HUES48 (cell line): Measurements from ENCODE around the gene ULBP1.
"Not testable (repeated sequence)": the region's sequence is repeated elsewhere in the genome, so short reads cannot be mapped to it uniquely, and the experiment has no call there.

Experiments used
- H3K27ac ChIP-seq: one replicate; pipeline ENCODE4 v1.7.0; 2013; ENCODE audit warnings: low read depth, low read length, inconsistent platforms
- H3K27me3 ChIP-seq: 2 replicates; pipeline ENCODE4 v1.6.1; 2013; ENCODE audit warnings: mild to moderate bottlenecking, low read length; ENCODE audit not compliant: control insufficient read depth, insufficient read depth
- H3K36me3 ChIP-seq: 2 replicates; pipeline ENCODE4 v1.6.1; 2013; ENCODE audit warnings: low read length; ENCODE audit not compliant: control insufficient read depth, insufficient read depth
- H3K4me1 ChIP-seq: 2 replicates; pipeline ENCODE4 v1.6.1; 2013; ENCODE audit warnings: mild to moderate bottlenecking, low read length; ENCODE audit not compliant: control insufficient read depth, insufficient read depth
- H3K4me3 ChIP-seq: 2 replicates; pipeline ENCODE4 v1.5.1; 2013; ENCODE audit warnings: mild to moderate bottlenecking, low read depth, low read length
- H3K9ac ChIP-seq: 2 replicates; pipeline ENCODE4 v1.6.1; 2013; ENCODE audit warnings: mild to moderate bottlenecking, low read depth, low read length, moderate library complexity
- H3K9me3 ChIP-seq: 2 replicates; pipeline ENCODE4 v1.6.1; 2013; ENCODE audit warnings: low read length; ENCODE audit not compliant: control insufficient read depth, insufficient read depth

ULBP1 gene, protein sequence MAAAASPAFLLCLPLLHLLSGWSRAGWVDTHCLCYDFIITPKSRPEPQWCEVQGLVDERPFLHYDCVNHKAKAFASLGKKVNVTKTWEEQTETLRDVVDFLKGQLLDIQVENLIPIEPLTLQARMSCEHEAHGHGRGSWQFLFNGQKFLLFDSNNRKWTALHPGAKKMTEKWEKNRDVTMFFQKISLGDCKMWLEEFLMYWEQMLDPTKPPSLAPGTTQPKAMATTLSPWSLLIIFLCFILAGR

DNA sequence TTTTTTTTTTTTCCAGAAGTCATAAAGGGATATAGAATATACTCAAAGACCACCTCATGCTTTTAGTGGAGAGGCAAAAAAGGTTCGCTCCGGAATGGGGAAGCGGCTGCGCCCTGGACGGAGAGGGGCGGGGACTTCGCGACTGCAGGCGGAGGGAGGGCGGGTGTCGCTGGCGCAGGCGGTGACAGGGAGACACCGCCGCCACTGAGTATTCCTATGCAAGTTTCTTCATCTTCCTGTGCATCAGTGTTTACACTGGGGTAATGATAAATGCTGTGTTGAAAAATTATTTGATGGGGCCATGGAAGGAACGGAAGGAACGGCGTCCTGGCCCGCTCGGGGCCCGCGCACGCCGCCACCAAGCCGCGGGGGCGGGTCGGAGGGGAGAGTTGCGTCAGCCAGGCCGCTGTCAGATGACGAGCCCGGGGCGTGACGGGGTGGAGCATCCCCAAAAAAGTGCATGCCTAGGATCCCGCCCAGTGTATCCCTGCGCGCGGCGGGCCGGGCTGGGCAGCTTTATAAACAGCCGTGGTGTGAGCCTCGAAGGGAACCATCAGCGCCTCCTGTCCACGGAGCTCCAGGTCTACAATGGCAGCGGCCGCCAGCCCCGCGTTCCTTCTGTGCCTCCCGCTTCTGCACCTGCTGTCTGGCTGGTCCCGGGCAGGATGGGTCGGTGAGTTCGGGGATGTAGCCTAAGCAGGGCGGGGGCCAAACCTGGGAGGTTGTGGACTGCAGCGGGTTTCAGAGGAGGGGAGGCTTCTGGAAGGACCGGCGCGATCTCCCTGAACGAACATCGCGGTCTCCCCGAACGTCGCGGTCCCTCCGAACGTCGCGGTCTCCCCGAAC lies at the start of gene ULBP1:
Gene ULBP1, plus strand, starts transcription at position 482 of the 846 bp plus-strand sequence. Its CDS starts 107 bp downstream, at position 589.
- Histone ChIP-seq H3K36me3 (no peaks in the 10 kb centered on the region), H3K9me3 (no peaks in the 10 kb centered on the region), H3K4me1 (peaks cover 13% of the 10 kb centered on the region; the same call in 1 of the 2 replicates), H3K27me3 (peaks cover 100% of the 10 kb centered on the region), H3K9ac (peak within 1 kb of the TSS; percentile 76), H3K27ac (no peak within 1 kb of the TSS), H3K4me3 (peak within 1 kb of the TSS; percentile 78)

DNA sequence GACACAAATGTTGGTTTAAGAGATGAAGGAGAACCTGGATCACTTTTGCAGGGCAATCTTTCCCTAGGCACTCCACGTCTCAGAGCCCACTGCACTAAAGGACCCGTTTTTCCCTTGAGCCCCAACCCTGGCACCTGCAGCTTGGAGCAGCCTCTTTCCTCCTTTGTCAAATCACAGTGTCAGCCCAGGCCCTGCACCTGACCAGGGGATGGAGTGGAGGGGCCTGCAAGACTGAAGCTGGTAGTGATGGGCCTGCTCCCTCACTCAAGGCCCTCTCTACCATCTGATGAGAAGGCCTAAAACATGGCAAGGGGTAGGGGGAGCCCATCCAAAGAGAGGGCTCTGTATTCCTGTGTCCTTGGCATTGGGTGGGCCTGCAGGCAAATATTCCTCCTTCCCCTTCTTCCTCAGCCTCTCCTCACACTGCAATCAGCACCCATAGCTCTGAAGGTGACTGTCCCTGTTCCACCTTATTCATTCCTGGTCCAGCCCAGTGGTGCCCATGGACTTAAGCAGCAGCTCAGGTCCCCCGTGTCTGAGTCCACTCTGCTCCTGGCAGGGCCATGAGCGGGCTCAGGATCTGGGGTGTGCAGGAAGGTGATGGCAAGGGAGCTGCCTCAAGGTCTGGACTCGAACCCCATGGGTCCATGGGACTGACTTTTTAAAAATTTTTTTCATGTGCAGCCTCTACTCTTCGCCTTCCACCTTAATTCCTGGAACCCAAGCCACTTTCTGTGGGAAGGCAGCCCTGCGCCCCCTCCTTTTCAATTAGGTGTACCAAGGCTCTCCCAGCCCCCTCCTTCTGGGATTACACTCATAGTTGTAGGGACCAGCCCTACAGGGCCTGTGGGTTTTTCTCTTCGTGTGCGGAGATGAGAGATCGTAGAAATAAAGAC lies 47.5 kb upstream of the ULBP1 start:
- no peaks in the 10 kb centered on the region for H3K4me1 ChIP-seq
- no peak overlapping the region for H3K4me3 ChIP-seq
- no peaks in the 10 kb centered on the region for H3K36me3 ChIP-seq
- H3K27me3 ChIP-seq: peaks cover 30% of the 10 kb centered on the region
- no peak overlapping the region for H3K9ac ChIP-seq
- H3K9me3 ChIP-seq: no peaks in the 10 kb centered on the region
- H3K27ac ChIP-seq: no peak overlapping the region

DNA sequence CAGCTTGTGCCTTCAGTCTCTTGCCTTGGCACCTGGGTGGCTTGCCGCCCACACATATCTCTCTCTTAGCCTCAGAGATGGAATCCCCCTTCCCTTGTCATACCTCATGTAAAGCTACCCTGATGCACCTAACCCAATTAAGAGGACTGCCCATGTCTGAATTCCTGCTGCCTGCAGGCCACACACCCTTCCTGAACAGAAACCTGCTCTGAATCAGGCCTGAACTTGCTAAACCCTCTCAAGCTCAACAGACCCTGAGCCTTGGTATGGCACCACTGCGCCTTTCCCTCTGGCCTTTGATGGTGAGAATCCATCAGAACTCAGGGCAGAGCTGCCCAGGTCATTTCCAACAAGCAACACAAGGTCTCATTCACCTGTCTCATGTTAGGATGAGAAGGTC lies 46.1 kb upstream of the ULBP1 start:
- Histone ChIP-seq H3K27ac (no peak overlapping the region), H3K9me3 (no peaks in the 10 kb centered on the region), H3K4me3 (no peak overlapping the region), H3K9ac (no peak overlapping the region), H3K4me1 (no peaks in the 10 kb centered on the region), H3K36me3 (no peaks in the 10 kb centered on the region), H3K27me3 (peaks cover 45% of the 10 kb centered on the region)

DNA sequence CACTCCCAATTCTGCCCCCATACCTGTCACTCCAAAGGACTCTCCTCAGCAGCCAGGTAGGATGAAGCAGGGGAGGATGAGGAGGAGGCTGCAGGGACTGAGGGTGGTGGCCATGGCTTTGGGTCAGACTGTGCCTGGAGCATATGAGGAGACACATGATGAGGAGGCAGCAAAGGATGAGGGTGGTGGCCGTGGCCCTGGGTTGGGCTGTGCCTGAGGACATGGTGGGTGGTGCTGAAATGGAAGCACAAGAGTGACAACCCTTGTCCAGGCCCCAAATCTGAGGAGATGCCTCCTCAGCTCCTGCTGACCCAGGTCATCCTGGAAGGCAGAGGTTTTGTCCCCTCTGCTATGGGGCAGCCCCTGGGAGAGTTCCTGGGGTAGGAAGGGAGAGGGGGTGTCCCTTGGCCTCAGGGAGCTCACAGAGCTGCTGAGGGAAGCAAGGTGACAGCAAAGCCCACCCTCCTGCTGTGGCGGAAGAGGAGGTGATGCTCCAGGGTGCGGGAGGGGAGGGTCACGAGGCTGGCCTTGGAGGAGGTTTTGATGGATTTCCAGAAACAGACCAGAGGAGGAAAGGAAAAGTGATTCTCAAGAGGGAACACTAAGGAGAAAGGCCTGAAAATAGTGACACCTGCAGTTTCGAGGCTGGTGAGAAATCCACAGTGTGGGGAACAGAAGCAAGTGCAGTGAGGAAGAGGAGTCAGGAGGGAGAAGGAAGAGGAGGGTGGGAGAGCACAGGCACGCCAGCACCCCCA lies 45.4 kb upstream of the ULBP1 start:
- no peak overlapping the region for H3K27ac ChIP-seq
- H3K36me3 ChIP-seq: no peaks in the 10 kb centered on the region
- H3K4me1 ChIP-seq: no peaks in the 10 kb centered on the region
- no peak overlapping the region for H3K9ac ChIP-seq
- no peaks in the 10 kb centered on the region for H3K9me3 ChIP-seq
- no peak overlapping the region for H3K4me3 ChIP-seq
- peaks cover 51% of the 10 kb centered on the region for H3K27me3 ChIP-seq

DNA sequence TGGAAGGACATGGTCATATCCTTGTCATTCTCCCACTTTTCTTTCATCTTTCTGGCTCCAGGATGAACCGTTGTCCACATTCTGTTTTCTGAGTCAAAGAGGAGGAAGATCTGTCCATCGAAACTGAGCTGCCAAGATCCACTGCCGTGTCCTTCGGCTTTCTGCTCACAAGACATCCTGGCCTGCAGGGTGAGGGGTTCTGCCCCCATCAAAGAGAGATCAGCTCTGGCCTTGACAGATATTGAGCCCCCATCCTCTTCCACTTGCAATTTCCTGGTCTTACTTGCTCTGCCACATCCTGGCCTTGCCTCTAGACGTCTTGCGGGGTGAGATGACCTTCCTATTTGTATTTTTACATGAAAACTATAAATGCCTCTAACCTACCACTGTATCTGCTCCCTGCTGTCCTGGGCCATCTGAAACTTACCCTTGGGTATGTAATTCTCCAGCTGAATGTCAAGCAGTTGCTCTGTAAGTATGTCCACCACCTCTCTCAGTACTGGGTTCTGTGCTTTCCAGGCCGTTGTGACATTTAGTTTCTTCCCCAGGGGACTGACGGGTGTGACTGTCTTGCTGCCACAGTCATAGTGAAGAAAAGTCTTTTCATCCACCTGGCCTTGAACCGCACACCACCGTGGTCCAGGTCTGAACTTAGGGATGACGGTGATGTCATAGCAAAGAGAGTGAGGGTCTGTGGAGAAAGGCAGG lies 44.5 kb upstream of the ULBP1 start:
- peaks cover 57% of the 10 kb centered on the region for H3K27me3 ChIP-seq
- H3K4me1 ChIP-seq, H3K27ac ChIP-seq, H3K9me3 ChIP-seq, H3K36me3 ChIP-seq, H3K4me3 ChIP-seq, H3K9ac ChIP-seq: not testable (repeated sequence)

DNA sequence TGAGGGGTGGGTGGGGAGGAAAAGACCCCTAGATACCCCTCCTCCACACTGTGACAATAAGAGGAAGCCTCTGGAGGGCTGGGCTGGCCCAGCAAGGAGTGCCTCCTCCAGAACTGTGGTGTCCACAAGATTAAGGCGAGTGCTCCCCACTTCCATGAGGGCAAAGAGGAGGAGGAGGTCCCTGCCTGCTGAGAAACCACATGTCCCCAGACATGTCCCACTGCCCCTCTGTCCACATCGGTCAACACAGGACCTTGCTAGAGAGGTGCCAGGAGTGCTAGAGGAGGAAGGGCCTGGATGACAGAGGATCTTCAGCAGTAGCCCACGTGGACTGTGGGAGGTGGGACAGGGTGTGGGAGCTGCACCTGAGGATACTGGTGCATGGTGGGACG lies 43.9 kb upstream of the ULBP1 start:
- no peaks in the 10 kb centered on the region for H3K36me3 ChIP-seq
- H3K27ac ChIP-seq: no peak overlapping the region
- no peak overlapping the region for H3K4me3 ChIP-seq
- peaks cover 63% of the 10 kb centered on the region for H3K27me3 ChIP-seq
- H3K4me1 ChIP-seq: no peaks in the 10 kb centered on the region
- no peaks in the 10 kb centered on the region for H3K9me3 ChIP-seq
- no peak overlapping the region for H3K9ac ChIP-seq

DNA sequence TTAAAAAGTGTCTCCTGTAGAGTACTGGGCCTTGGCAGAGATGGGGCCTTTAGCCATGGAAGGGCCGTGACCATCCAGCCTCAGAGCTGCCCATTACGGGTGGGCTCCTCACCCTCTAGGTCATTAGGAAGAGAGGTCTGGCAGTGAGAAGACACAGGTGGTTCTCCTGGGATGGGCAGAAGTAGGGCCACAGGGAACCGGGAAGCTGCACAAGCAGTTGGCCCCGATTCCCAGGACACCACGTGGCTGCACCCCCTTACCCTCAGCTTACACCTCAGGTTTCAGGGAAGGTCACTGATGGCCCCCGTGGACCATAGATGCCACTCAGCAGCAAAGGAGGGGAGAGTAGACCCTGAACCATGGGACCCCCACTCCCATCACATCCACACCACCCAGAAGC lies 42.4 kb upstream of the ULBP1 start:
- H3K27me3 ChIP-seq: peaks cover 78% of the 10 kb centered on the region

DNA sequence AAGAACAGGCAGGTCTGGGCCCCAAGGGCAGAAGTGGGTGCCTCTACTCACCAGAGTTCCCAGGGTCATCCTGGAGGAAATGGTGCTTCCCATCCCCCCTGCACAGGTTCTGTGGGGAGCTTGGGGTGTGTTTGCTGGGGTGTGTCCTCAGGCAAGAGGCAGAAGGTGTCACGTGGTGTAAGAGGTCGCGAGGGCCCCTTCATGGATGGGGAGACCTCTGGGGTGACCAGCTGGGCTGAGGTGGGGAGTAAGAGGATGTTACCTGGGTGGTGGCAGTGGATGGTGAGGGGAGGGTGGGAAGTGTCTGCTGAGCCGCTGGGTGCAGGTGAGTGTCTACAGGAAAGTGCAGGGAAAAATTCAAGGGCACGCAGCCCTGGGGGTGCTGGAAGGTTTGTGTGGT lies 41.7 kb upstream of the ULBP1 start:
- Histone ChIP-seq H3K4me3 (peak overlapping the region; percentile 67), H3K27me3 (peaks cover 84% of the 10 kb centered on the region)
- not testable (repeated sequence) for H3K9ac ChIP-seq, H3K9me3 ChIP-seq, H3K27ac ChIP-seq, H3K36me3 ChIP-seq, H3K4me1 ChIP-seq

More for the DNA sequence above, 42.4 kb upstream of the ULBP1 start:
- no peaks in the 10 kb centered on the region for H3K36me3 ChIP-seq
- H3K9me3 ChIP-seq: no peaks in the 10 kb centered on the region
- H3K27ac ChIP-seq: no peak overlapping the region
- H3K4me3 ChIP-seq: no peak overlapping the region
- H3K4me1 ChIP-seq: no peaks in the 10 kb centered on the region
- H3K9ac ChIP-seq: no peak overlapping the region

DNA sequence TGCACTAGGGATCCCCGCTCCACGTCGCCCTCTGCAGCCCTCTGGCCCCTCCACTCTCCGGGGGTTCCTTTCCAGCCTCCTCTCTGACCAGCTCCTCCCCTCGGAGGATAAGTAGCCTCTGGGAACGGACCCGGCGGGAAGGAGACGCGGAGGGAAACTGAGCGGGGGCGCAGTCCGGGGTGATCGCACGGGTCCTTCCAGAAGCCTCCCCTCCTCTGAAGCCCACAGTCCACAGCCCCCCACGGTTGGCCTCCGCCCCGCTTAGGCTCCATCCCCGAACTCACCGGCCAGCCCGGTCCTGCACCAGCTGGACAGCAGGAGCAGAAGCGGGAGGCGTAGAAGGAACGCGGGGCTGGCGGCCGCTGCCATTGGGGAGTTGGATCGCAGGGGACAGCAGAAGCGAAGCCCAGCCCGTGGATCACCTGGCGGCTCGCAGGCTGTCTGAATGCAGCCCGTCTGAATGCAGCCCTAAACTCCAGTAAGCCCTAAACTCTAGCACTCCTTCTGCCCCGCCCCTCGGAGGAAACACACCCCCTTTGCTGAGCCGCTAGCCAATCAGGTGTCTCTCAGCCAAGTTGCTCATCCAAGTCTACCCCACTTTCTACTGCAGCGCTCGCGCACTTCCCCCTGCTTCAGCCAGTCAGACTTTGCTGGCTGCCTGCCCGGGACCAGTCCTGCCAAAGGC lies 41.0 kb upstream of the ULBP1 start, which contains the start of gene RAET1G:
Gene RAET1G, minus strand, starts transcription at position 480 of the 685 bp plus-strand sequence. Its CDS starts 111 bp downstream, at position 369.
- H3K9me3 ChIP-seq: no peaks in the 10 kb centered on the region
- H3K27ac ChIP-seq: no peak within 1 kb of the TSS
- peak within 1 kb of the TSS; percentile 67 for H3K4me3 ChIP-seq
- H3K9ac ChIP-seq: no peak within 1 kb of the TSS
- H3K36me3 ChIP-seq: no peaks in the 10 kb centered on the region
- H3K4me1 ChIP-seq: no peaks in the 10 kb centered on the region
- peaks cover 83% of the 10 kb centered on the region for H3K27me3 ChIP-seq
